Measurements from ENCODE around the gene LRRFIP2. TPM values are rescaled to one million over a fixed set of nuclear protein-coding genes. Genes with fewer than 3 reads are reported as not detected.

The LRRFIP2 gene
- total RNA-seq, 4 donors from 2014 or later = 48.9 to 64.8 (median 62.7) TPM

DNA sequence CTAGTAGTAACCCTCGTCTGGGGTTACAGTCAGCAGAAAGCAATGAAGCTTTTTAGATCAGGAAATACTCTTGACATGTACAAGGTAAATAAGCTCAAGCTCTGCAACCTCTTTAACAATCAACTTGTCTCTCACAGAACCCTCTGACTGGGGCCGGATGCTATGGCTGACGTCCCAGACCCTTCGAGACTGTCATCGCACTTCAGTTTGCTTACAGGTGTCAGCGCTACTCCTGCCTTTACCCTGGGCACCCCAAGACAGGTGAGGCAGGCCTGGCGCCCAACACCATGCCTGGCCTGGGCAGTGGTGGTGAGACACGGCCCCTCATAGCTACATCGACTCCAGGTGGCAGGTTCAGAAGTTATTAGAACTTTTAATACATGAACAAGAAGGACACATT, 30.6 kb downstream of the LRRFIP2 start:
- Histone ChIP-seq H3K27ac (no peak overlapping the region), H3K27me3 (no peaks in the 10 kb centered on the region), H3K4me1 (peaks cover 0 to 30% (median 0%) of the 10 kb centered on the region in 4 donors), H3K36me3 (peaks cover 0 to 41% (median 0%) of the 10 kb centered on the region in 3 donors), H3K9me3 (no peaks in the 10 kb centered on the region), H3K4me3 (no peak overlapping the region)
- WGBS, 2 donors = 95 to 97% methylated on average over 9 of the region's 9 CpGs
- TF ChIP-seq EP300 (IDR thresholded peaks at IDR 0.05) (no peak), POLR2A (IDR thresholded peaks at IDR 0.05) (no peak)
- TF ChIP-seq, protein P1, sequence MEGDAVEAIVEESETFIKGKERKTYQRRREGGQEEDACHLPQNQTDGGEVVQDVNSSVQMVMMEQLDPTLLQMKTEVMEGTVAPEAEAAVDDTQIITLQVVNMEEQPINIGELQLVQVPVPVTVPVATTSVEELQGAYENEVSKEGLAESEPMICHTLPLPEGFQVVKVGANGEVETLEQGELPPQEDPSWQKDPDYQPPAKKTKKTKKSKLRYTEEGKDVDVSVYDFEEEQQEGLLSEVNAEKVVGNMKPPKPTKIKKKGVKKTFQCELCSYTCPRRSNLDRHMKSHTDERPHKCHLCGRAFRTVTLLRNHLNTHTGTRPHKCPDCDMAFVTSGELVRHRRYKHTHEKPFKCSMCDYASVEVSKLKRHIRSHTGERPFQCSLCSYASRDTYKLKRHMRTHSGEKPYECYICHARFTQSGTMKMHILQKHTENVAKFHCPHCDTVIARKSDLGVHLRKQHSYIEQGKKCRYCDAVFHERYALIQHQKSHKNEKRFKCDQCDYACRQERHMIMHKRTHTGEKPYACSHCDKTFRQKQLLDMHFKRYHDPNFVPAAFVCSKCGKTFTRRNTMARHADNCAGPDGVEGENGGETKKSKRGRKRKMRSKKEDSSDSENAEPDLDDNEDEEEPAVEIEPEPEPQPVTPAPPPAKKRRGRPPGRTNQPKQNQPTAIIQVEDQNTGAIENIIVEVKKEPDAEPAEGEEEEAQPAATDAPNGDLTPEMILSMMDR (IDR thresholded peaks at IDR 0.05) = no peak
- DNase-seq (ENCODE audit: low spot score in 2 of 2) = no peak

DNA sequence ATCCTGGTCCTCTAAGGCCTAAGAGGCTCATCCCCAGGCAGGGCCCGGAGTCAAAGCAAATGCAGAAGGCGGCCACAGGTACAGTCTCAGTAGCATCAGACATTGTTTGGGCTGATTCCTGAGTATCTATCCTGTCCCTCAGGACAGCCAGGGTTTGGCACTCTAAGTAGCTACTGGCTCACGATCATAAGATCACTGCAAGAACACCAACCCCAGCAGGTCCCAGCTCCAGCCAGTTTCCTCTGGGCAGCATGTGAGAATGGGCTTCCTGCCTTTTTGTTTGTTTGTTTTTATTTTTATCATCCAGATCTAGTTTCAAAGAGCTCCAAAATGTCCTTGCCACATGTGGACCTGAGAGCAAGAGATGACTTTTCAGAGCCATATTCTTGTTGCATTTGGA, 32.7 kb downstream of the LRRFIP2 start:
- Histone ChIP-seq H3K27me3 (no peaks in the 10 kb centered on the region), H3K36me3 (peaks cover 0 to 24% (median 0%) of the 10 kb centered on the region in 3 donors), H3K9me3 (no peaks in the 10 kb centered on the region), H3K27ac (no peak overlapping the region), H3K4me3 (no peak overlapping the region), H3K4me1 (peaks cover 0 to 24% (median 0%) of the 10 kb centered on the region in 4 donors)
- DNase-seq (ENCODE audit: low spot score in 2 of 2) = no peak
- TF ChIP-seq, protein P1 (IDR thresholded peaks at IDR 0.05) = no peak
- no peak for TF ChIP-seq POLR2A (IDR thresholded peaks at IDR 0.05)
- no peak for TF ChIP-seq EP300 (IDR thresholded peaks at IDR 0.05)
- 94 to 96% methylated on average over 3 of the region's 3 CpGs for WGBS, 2 donors

DNA sequence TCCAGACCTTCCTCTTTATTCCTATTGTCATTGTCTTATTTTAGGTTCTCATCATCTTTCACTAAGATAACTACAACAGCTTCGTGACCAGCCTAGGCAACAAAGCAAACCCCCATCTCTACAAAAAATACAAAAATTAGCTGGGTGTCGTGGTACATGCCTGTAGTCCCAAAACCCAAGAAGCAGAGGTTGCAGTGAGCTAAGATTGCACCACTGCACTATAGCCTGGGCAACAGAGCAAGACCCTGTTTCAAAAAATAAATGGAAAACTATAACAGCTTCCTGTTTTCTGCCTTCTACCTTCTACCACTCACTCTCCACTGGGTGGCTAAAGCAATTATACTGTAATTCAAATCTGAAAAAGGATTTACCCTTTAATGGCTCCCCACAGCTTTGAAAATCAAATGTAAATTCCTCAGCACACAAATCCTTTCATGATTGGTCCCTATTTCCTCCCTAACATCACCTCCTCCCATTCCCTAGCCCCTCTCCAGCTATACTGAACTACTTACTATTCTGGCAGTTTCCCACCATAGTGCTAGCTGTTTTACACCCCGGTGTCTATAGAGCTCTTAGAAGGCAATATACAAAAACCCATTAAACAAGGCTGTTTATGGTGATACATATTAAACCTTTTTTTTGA, 33.4 kb downstream of the LRRFIP2 start:
- Histone ChIP-seq H3K9me3 (no peaks in the 10 kb centered on the region), H3K36me3 (peaks cover 0 to 23% (median 0%) of the 10 kb centered on the region in 3 donors), H3K4me1 (peaks cover 0 to 20% (median 0%) of the 10 kb centered on the region in 4 donors), H3K27me3 (no peaks in the 10 kb centered on the region), H3K27ac (no peak overlapping the region), H3K4me3 (no peak overlapping the region)
- DNase-seq (ENCODE audit: low spot score in 2 of 2) = no peak
- 94 to 95% methylated on average over 3 of the region's 3 CpGs for WGBS, 2 donors
- TF ChIP-seq EP300 (IDR thresholded peaks at IDR 0.05) = no peak
- TF ChIP-seq POLR2A (IDR thresholded peaks at IDR 0.05) = no peak
- TF ChIP-seq, protein P1 (IDR thresholded peaks at IDR 0.05) = no peak

DNA sequence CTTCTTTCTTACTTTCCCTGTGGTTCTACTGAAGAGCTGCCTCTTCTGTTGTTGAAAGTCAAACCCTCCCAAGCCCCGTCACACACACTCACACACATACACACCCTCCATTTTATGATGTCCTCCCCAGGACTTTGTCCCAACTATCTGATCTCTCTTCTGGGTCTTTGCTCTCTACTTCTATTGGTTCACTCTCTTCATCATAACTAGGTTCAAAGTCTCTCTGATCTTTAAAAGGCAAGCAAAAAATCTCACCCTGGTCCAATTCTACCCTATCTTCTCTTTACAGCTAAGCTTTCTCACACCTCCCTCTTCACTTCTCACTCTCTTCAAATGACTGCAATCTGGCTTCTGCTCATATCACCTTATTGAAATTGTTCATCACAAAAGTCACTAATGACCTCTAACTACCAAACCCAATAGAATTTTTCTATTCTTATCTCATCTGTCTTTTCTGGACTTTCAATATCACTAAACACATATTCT, 34.8 kb downstream of the LRRFIP2 start:
- H3K4me3 ChIP-seq = no peak overlapping the region
- no peaks in the 10 kb centered on the region for H3K9me3 ChIP-seq
- 100% methylated on average over 1 of the region's 1 CpG for WGBS, 2 donors
- DNase-seq (ENCODE audit: low spot score in 2 of 2) = no peak
- peaks cover 0 to 23% (median 0%) of the 10 kb centered on the region in 3 donors for H3K36me3 ChIP-seq
- H3K27ac ChIP-seq = no peak overlapping the region
- no peaks in the 10 kb centered on the region for H3K27me3 ChIP-seq
- H3K4me1 ChIP-seq = peaks cover 0 to 6% (median 0%) of the 10 kb centered on the region in 4 donors
- TF ChIP-seq EP300 (IDR thresholded peaks at IDR 0.05) = no peak
- TF ChIP-seq, protein P1 (IDR thresholded peaks at IDR 0.05) = no peak

DNA sequence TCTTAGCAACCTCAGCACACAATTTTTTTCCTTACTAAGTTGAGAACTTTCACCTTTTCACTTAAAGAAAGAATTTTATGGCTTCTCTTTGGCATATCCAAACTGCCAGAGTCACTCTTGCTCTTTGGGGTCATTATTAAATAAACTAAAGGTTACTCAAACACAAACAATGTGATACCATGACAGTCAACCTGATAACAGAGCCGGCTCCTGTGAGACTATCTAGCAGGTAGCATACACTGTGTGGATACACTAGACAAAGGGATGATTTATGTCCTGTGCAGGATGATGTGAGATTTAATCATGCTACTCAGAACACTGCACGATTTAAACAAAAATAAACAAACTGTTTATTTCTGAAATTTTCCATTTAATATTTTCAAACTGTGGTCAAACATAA, 35.6 kb downstream of the LRRFIP2 start:
- Histone ChIP-seq H3K4me3 (no peak overlapping the region), H3K36me3 (peaks cover 0 to 20% (median 0%) of the 10 kb centered on the region in 3 donors), H3K9me3 (no peaks in the 10 kb centered on the region), H3K27me3 (no peaks in the 10 kb centered on the region), H3K4me1 (peaks cover 0 to 2% (median 0%) of the 10 kb centered on the region in 4 donors), H3K27ac (no peak overlapping the region)
- TF ChIP-seq, protein P1 (IDR thresholded peaks at IDR 0.05) = no peak
- no peak for TF ChIP-seq EP300 (IDR thresholded peaks at IDR 0.05)
- TF ChIP-seq POLR2A (IDR thresholded peaks at IDR 0.05) = no peak
- DNase-seq (ENCODE audit: low spot score in 2 of 2) = no peak
- WGBS, 2 donors = 53 to 56% methylated on average over 2 of the region's 2 CpGs
